ENCODE data around the gene IKZF1.

The IKZF1 gene

DNA sequence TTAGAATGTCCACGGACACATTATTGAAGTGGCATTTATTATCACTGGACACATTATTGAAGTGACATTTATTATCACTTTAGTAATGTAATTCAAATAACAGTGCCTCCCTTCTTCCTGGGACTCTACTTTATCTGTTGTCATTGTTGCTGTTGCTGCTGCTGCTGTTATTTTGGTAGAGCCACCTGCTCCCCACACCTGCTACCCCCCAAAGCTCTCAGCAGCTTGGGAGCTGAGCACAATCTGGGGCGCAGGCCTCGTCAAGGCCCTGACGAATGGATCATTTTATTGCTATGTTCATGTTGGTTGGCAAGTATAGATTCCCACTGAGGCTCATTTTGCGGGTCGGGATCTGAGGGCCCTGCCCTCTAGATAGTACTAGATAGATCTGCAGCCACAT lies 120.8 kb downstream of the IKZF1 start:
- no peak for DNase-seq
- no peaks in the 10 kb centered on the region for H3K9me3 Mint-ChIP-seq

GRCh38 chr7:50426280-50427045 lies 121.9 kb downstream of the IKZF1 start:
- Mint-ChIP-seq H3K4me1 (no peaks in the 10 kb centered on the region), H3K4me3 (no peak overlapping the region), H3K9me3 (no peaks in the 10 kb centered on the region), H3K27me3 (no peaks in the 10 kb centered on the region), H3K27ac (no peak overlapping the region)
- DNase-seq = no peak
- no peak for ATAC-seq

More for the DNA sequence above, 120.8 kb downstream of the IKZF1 start:
- ATAC-seq = no peak
- H3K27me3 Mint-ChIP-seq = no peaks in the 10 kb centered on the region
- H3K27ac Mint-ChIP-seq = no peak overlapping the region
- H3K4me3 Mint-ChIP-seq = no peak overlapping the region
- no peaks in the 10 kb centered on the region for H3K4me1 Mint-ChIP-seq

- ATAC-seq = no peak
Measured at GRCh38 chr7:50427518-50427917, 123.0 kb downstream of the IKZF1 start.

GRCh38 chr7:50428911-50429310 lies 124.4 kb downstream of the IKZF1 start:
- H3K4me1 Mint-ChIP-seq = no peaks in the 10 kb centered on the region
- H3K9me3 Mint-ChIP-seq = no peaks in the 10 kb centered on the region
- no peak overlapping the region for H3K4me3 Mint-ChIP-seq
- DNase-seq (no peak), ATAC-seq (no peak)
- no peaks in the 10 kb centered on the region for H3K27me3 Mint-ChIP-seq
- no peak overlapping the region for H3K27ac Mint-ChIP-seq

More at GRCh38 chr7:50427518-50427917, 123.0 kb downstream of the IKZF1 start:
- Mint-ChIP-seq H3K9me3 (no peaks in the 10 kb centered on the region), H3K27me3 (no peaks in the 10 kb centered on the region), H3K27ac (no peak overlapping the region), H3K4me1 (no peaks in the 10 kb centered on the region), H3K4me3 (no peak overlapping the region)
- DNase-seq = no peak

- Mint-ChIP-seq H3K4me3 (no peak overlapping the region), H3K27me3 (no peaks in the 10 kb centered on the region), H3K9me3 (no peaks in the 10 kb centered on the region), H3K27ac (no peak overlapping the region), H3K4me1 (no peaks in the 10 kb centered on the region)
- ATAC-seq = no peak
- DNase-seq = no peak
Measured at GRCh38 chr7:50431316-50431715, 126.8 kb downstream of the IKZF1 start.

- no peak overlapping the region for H3K27ac Mint-ChIP-seq
- no peaks in the 10 kb centered on the region for H3K27me3 Mint-ChIP-seq
- H3K4me3 Mint-ChIP-seq = no peak overlapping the region
- DNase-seq (no peak), ATAC-seq (no peak)
- no peaks in the 10 kb centered on the region for H3K4me1 Mint-ChIP-seq
- no peaks in the 10 kb centered on the region for H3K9me3 Mint-ChIP-seq
Measured at GRCh38 chr7:50431722-50432305, 127.3 kb downstream of the IKZF1 start.

GRCh38 chr7:50436133-50436806 lies 131.8 kb downstream of the IKZF1 start:
- no peak overlapping the region for H3K27ac Mint-ChIP-seq
- H3K27me3 Mint-ChIP-seq = no peaks in the 10 kb centered on the region
- no peak overlapping the region for H3K4me3 Mint-ChIP-seq
- no peaks in the 10 kb centered on the region for H3K9me3 Mint-ChIP-seq
- no peak for DNase-seq
- H3K4me1 Mint-ChIP-seq = peaks cover 5% of the 10 kb centered on the region
- no peak for ATAC-seq

DNA sequence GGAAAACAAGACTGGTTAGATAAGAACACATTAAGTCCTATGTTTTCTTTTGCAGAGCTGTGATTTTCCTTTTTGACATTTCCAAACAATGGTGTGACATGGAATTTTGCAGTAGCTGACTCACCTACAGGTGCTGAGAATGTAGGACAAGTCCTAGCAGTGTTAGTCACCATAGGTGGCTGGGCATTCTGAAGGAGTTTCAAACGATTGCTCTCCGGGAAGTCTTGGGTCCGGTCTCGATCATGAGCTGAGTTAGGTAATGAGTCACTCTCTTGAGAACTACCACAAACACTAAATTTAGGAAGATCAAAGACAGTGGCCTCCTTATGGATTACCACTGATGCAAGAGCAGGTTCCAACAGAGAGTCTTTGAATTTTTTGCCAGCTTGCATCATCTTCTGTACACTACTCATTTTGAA lies 142.0 kb downstream of the IKZF1 start:
- DNase-seq = peak; percentile 20 to 41
- Mint-ChIP-seq H3K27ac (peak overlapping the region; percentile 75 to 84), H3K4me1 (peaks cover 73% of the 10 kb centered on the region), H3K27me3 (no peaks in the 10 kb centered on the region), H3K9me3 (no peaks in the 10 kb centered on the region), H3K4me3 (peak overlapping the region; percentile 27 to 53)
- ATAC-seq = peak; percentile 51

- ATAC-seq (peak; percentile 15), DNase-seq (no peak)
- Mint-ChIP-seq H3K4me3 (peak overlapping the region; percentile 79 to 98), H3K27ac (peak overlapping the region in 1 of 2 donors; percentile 52), H3K4me1 (peaks cover 61% of the 10 kb centered on the region), H3K27me3 (no peaks in the 10 kb centered on the region), H3K9me3 (no peaks in the 10 kb centered on the region)
Measured at GRCh38 chr7:50448823-50449222, 144.3 kb downstream of the IKZF1 start.

GRCh38 chr7:50449501-50449880 lies 145.0 kb downstream of the IKZF1 start:
- Mint-ChIP-seq H3K27me3 (no peaks in the 10 kb centered on the region), H3K27ac (peak overlapping the region; percentile 93 to 98), H3K9me3 (no peaks in the 10 kb centered on the region), H3K4me3 (peak overlapping the region; percentile 79 to 98), H3K4me1 (peaks cover 55% of the 10 kb centered on the region)
- no peak for ATAC-seq
- no peak for DNase-seq

DNA sequence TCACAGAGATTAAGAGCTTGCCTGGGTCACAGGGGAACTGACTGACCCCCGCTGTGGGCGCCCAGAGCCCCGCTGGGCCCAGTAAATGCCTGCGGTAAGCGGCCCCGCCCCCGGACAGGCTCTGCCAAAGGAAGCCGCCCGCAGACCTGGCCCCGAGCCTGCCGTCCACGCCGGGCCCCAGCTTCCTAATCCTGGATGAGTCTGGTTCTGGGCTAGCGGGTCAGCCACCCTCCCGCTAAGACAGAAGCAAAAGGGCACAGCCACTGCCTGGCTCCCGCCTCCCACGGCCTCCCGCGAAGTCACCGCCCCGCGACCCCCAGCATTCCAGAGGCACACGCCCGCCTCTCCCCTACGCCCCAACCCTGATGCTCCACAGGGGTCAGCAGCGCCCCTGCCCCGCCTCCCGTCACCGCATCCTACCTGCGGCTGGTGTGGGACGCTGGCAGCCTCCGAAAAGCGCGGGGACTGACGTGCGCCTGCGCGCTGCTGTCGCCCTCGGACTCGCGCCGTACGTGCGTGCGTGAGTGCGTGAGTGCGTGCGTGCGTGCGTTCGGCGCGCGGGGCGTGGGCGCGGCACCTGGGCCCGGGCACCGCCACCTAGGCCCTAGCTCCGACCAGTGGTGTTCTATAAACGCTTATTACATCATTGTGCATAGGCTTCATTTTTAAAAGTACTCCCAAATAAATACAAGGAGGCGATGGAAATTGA lies 145.5 kb downstream of the IKZF1 start, which contains the start of gene FIGNL1:
TSS of gene FIGNL1 (minus strand) at position 470 of the 709 bp plus-strand sequence. CDS start 3,063 bp downstream, outside the sequence.
- Mint-ChIP-seq H3K4me3 (peak within 1 kb of the TSS; percentile 79 to 98), H3K9me3 (no peaks in the 10 kb centered on the region), H3K27me3 (no peaks in the 10 kb centered on the region), H3K4me1 (peaks cover 55% of the 10 kb centered on the region), H3K27ac (peak within 1 kb of the TSS; percentile 93 to 98)
- ATAC-seq (peak; percentile 94), DNase-seq (peak; percentile 83 to 89)

DNA sequence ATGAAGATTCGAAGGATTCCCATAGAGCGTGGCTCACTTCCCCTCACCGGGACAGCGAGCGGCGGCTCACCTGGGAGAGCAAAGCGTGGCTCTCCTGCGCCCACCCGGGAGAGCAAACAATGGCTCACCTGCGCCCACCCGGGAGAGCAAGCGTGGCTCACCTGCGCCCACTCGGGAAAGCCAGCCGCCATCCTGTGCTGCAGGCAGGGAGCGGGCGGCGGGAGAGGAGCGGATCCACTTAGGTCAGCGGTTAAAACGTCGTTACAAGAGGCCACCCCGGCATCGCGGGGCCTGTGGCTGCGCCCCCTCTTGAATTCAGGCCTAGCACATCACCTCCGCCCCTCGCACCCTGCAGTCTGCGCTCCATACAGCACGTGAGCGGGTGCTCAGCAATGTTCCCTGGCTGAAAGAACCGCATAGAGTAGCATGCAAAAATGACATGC lies 146.1 kb downstream of the IKZF1 start:
- Mint-ChIP-seq H3K4me3 (peak overlapping the region; percentile 79 to 98), H3K27ac (peak overlapping the region; percentile 93 to 98), H3K4me1 (peaks cover 49% of the 10 kb centered on the region), H3K9me3 (no peaks in the 10 kb centered on the region), H3K27me3 (no peaks in the 10 kb centered on the region)
- ATAC-seq (peak; percentile 41), DNase-seq (no peak)

All from stimulated activated naive CD8-positive, alpha-beta T cell treated with anti-CD3 and anti-CD28 coated beads, Interleukin-15, amount 100 ng/mL, for 72 hours (primary cell).